B cell (primary cell): ENCODE data around the gene BANP.
"Not testable (repeated sequence)": the region's sequence is repeated elsewhere in the genome, so short reads cannot be mapped to it uniquely, and the experiment has no call there.

Source experiments
- EZH2 ChIP-seq: IDR thresholded peaks from 2 replicates; pipeline ENCODE4 v1.6.1; 2012; ENCODE audit warnings: borderline replicate concordance, low read depth, mild to moderate bottlenecking, moderate library complexity, low read length; ENCODE audit not compliant: insufficient read depth, poor library complexity, severe bottlenecking
- TF ChIP-seq, protein P1 (sequence below): fragments of 200-600 bp; IDR thresholded peaks from one replicate; pipeline ENCODE4 v1.8.0; 2022; ENCODE audit warnings: antibody characterized with exemption, mild to moderate bottlenecking

GRCh38 chr16:88033003-88033740 is 81.9 kb downstream of the BANP start:
- TF ChIP-seq, protein P1, sequence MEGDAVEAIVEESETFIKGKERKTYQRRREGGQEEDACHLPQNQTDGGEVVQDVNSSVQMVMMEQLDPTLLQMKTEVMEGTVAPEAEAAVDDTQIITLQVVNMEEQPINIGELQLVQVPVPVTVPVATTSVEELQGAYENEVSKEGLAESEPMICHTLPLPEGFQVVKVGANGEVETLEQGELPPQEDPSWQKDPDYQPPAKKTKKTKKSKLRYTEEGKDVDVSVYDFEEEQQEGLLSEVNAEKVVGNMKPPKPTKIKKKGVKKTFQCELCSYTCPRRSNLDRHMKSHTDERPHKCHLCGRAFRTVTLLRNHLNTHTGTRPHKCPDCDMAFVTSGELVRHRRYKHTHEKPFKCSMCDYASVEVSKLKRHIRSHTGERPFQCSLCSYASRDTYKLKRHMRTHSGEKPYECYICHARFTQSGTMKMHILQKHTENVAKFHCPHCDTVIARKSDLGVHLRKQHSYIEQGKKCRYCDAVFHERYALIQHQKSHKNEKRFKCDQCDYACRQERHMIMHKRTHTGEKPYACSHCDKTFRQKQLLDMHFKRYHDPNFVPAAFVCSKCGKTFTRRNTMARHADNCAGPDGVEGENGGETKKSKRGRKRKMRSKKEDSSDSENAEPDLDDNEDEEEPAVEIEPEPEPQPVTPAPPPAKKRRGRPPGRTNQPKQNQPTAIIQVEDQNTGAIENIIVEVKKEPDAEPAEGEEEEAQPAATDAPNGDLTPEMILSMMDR = not testable (repeated sequence)
- TF ChIP-seq EZH2 = not testable (repeated sequence)
